Fibroblast of lung (primary cell): ENCODE results near the gene MPP7.

Source experiments
- EZH2 ChIP-seq: IDR thresholded peaks from 2 replicates; pipeline ENCODE4 v1.5.1; 2012; ENCODE audit warnings: low read length, control low read depth, mild to moderate bottlenecking; ENCODE audit errors: missing control alignments
- TF ChIP-seq, protein P1 (sequence below), 2 donors: IDR thresholded peaks in 1 of 2; conservative IDR thresholded peaks in 1 of 2; 1 replicate in 1 of 2; 2 replicates in 1 of 2; pipeline ENCODE4 v1.5.1; 2011 to 2012; ENCODE audit warnings: low read length in 2 of 2, control low read depth in 1 of 2, inconsistent platforms in 1 of 2, low read depth in 1 of 2, mild to moderate bottlenecking in 1 of 2

- TF ChIP-seq, protein P1, sequence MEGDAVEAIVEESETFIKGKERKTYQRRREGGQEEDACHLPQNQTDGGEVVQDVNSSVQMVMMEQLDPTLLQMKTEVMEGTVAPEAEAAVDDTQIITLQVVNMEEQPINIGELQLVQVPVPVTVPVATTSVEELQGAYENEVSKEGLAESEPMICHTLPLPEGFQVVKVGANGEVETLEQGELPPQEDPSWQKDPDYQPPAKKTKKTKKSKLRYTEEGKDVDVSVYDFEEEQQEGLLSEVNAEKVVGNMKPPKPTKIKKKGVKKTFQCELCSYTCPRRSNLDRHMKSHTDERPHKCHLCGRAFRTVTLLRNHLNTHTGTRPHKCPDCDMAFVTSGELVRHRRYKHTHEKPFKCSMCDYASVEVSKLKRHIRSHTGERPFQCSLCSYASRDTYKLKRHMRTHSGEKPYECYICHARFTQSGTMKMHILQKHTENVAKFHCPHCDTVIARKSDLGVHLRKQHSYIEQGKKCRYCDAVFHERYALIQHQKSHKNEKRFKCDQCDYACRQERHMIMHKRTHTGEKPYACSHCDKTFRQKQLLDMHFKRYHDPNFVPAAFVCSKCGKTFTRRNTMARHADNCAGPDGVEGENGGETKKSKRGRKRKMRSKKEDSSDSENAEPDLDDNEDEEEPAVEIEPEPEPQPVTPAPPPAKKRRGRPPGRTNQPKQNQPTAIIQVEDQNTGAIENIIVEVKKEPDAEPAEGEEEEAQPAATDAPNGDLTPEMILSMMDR (conservative IDR thresholded peaks at IDR 0.05 in 1 of 2, IDR thresholded peaks at IDR 0.05 in 1 of 2; ENCODE audit: low read depth in 1 of 2, low read length in 2 of 2): no peak
- TF ChIP-seq EZH2: no peak
Measured at GRCh38 chr10:28343252-28343651, 40.4 kb upstream of the MPP7 start.
